HPDE6-E6E7 (cell line): ENCODE measurements around the gene SUPT20HL1.
"Not testable (repeated sequence)": the region's sequence is repeated elsewhere in the genome, so short reads cannot be mapped to it uniquely, and the experiment has no call there.

Experiments
- DNase-seq: peaks from one replicate; pipeline ENCODE4 v3.0.0; 2011; ENCODE audit warnings: missing footprints; ENCODE audit errors: extremely low spot score

Gene SUPT20HL1

GRCh38 chrX:24360272-24360671, at the start of gene SUPT20HL1:
TSS of gene SUPT20HL1 (plus strand) at chrX:24360639. CDS start at chrX:24362761, 2,122 bp downstream.
- DNase-seq = no peak

- not testable (repeated sequence) for DNase-seq
These were observed 49.5 kb upstream of the SUPT20HL1 start for GRCh38 chrX:24310916-24311315.

- DNase-seq = not testable (repeated sequence)
These were observed 48.8 kb upstream of the SUPT20HL1 start for GRCh38 chrX:24311507-24312248.

GRCh38 chrX:24312249-24312607, 48.2 kb upstream of the SUPT20HL1 start:
- not testable (repeated sequence) for DNase-seq

- no peak for DNase-seq
These were observed 46.3 kb upstream of the SUPT20HL1 start, which contains the start of gene SUPT20HL2 for GRCh38 chrX:24314019-24314635. TSS of gene SUPT20HL2 (minus strand) at chrX:24314069. CDS start at chrX:24313315, 754 bp downstream.

GRCh38 chrX:24316111-24316510, 44.3 kb upstream of the SUPT20HL1 start:
- no peak for DNase-seq

- DNase-seq = no peak
These were observed 42.9 kb upstream of the SUPT20HL1 start for GRCh38 chrX:24317567-24317966.

GRCh38 chrX:24321741-24322395, 38.6 kb upstream of the SUPT20HL1 start:
- no peak for DNase-seq

GRCh38 chrX:24325231-24325630, 35.2 kb upstream of the SUPT20HL1 start:
- no peak for DNase-seq

GRCh38 chrX:24332878-24333277, 27.6 kb upstream of the SUPT20HL1 start:
- DNase-seq = no peak

GRCh38 chrX:24333371-24333770, 27.1 kb upstream of the SUPT20HL1 start:
- DNase-seq = no peak

GRCh38 chrX:24334461-24334860, 26.0 kb upstream of the SUPT20HL1 start:
- no peak for DNase-seq

- no peak for DNase-seq
These were observed 24.6 kb upstream of the SUPT20HL1 start for GRCh38 chrX:24335871-24336270.

- DNase-seq = no peak
These were observed 20.5 kb upstream of the SUPT20HL1 start for GRCh38 chrX:24339911-24340310.

GRCh38 chrX:24340501-24340900, 19.9 kb upstream of the SUPT20HL1 start:
- no peak for DNase-seq

- no peak for DNase-seq
These were observed 18.6 kb upstream of the SUPT20HL1 start for GRCh38 chrX:24341795-24342194.

- DNase-seq = no peak
These were observed 16.7 kb upstream of the SUPT20HL1 start for GRCh38 chrX:24343719-24344118.

GRCh38 chrX:24347881-24348280, 12.6 kb upstream of the SUPT20HL1 start:
- DNase-seq = no peak

- DNase-seq = no peak
These were observed 10.2 kb upstream of the SUPT20HL1 start for GRCh38 chrX:24350217-24350616.

GRCh38 chrX:24355095-24355494, 5.3 kb upstream of the SUPT20HL1 start:
- no peak for DNase-seq

- no peak for DNase-seq
These were observed 3.3 kb upstream of the SUPT20HL1 start for GRCh38 chrX:24357106-24357505.

GRCh38 chrX:24362089-24362745, 1.8 kb downstream of the SUPT20HL1 start:
- not testable (repeated sequence) for DNase-seq
